PC-9 (cell line): ENCODE results near the gene SYF2. TPM values are rescaled to one million over a fixed set of nuclear protein-coding genes. Genes with fewer than 3 reads are reported as not detected.
"Not testable (repeated sequence)": the region's sequence is repeated elsewhere in the genome, so short reads cannot be mapped to it uniquely, and the experiment has no call there.

Source experiments
- BruUV-seq: library from RNA; stranded (reverse); fragments of 400-500 nt; replicated peaks from 2 replicates; lab custom pipeline; 2021; lab: Mats Ljungman, UMichigan
- CTCF ChIA-PET: fragments of 300-600 bp; sonication (Branson Sonifier 250); formaldehyde crosslinking; loops from one replicate; lab custom pipeline; 2022; ENCODE audit warnings: antibody characterized with exemption; lab: Charles Lee
- POLR2A ChIA-PET: fragments of 300-600 bp; sonication (Branson Sonifier 250); formaldehyde crosslinking; loops from one replicate; lab custom pipeline; 2022; ENCODE audit warnings: antibody characterized with exemption; ENCODE audit not compliant: unreplicated experiment; lab: Charles Lee
- DNase-seq, 2 experiments: peaks; one replicate each; pipeline versions ENCODE4 v3.0.0 to v3.0.0-alpha.2; 2015 to 2022; ENCODE audit warnings: mixed read lengths in 1 of 2
- H2AFZ ChIP-seq: fragments of 200-600 bp; sonication (generic); 2 replicates; pipeline ENCODE4 v1.8.1; 2017; ENCODE audit warnings: antibody characterized with exemption
- H3F3A ChIP-seq: fragments of 200-600 bp; sonication (generic); 2 replicates; pipeline ENCODE4 v1.8.1; 2017; ENCODE audit warnings: antibody characterized with exemption, mild to moderate bottlenecking, low read depth; ENCODE audit not compliant: insufficient read depth
- H3K27ac ChIP-seq: fragments of 200-600 bp; sonication (generic); 2 replicates; pipeline ENCODE4 v1.6.1; 2016; ENCODE audit warnings: mixed run types
- H3K27me3 ChIP-seq: fragments of 200-600 bp; sonication (generic); 2 replicates; pipeline ENCODE4 v1.6.1; 2016; ENCODE audit warnings: low read depth, mixed run types; ENCODE audit not compliant: insufficient read depth
- H3K36me3 ChIP-seq: fragments of 200-600 bp; sonication (generic); 2 replicates; pipeline ENCODE4 v1.6.1; 2016; ENCODE audit warnings: low read depth, mixed run types
- H3K4me1 ChIP-seq: fragments of 200-600 bp; sonication (generic); replicated peaks from 2 replicates; pipeline ENCODE4 v1.6.1; 2016; ENCODE audit warnings: mixed run types; ENCODE audit not compliant: insufficient read depth
- H3K4me2 ChIP-seq: fragments of 200-600 bp; sonication (generic); 2 replicates; pipeline ENCODE4 v1.6.1; 2017; ENCODE audit warnings: mixed run types
- H3K4me3 ChIP-seq: fragments of 200-600 bp; sonication (generic); 2 replicates; pipeline ENCODE4 v1.6.1; 2016; ENCODE audit warnings: mixed run types
- H3K79me2 ChIP-seq: fragments of 200-600 bp; sonication (generic); 2 replicates; pipeline ENCODE4 v1.6.1; 2017; ENCODE audit warnings: low read depth, mixed run types
- H3K9me2 ChIP-seq: fragments of 200-600 bp; sonication (generic); 2 replicates; pipeline ENCODE4 v1.8.1; 2017; ENCODE audit warnings: mild to moderate bottlenecking; ENCODE audit not compliant: insufficient read depth
- H3K9me3 ChIP-seq: fragments of 200-600 bp; sonication (generic); 2 replicates; pipeline ENCODE4 v1.8.1; 2016; ENCODE audit warnings: low read depth; ENCODE audit not compliant: insufficient read depth
- H4K20me1 ChIP-seq: fragments of 200-600 bp; sonication (generic); 2 replicates; pipeline ENCODE4 v1.8.1; 2017; ENCODE audit not compliant: insufficient read depth
- CTCF ChIP-seq: fragments of 200-600 bp; sonication (generic); conservative IDR thresholded peaks from 2 replicates; pipeline ENCODE4 v1.6.1; 2017; ENCODE audit warnings: mixed run types, antibody characterized with exemption, mild to moderate bottlenecking, moderate library complexity
- EZH2 ChIP-seq: fragments of 200-600 bp; sonication (generic); IDR thresholded peaks from 2 replicates; pipeline ENCODE4 v1.8.0; 2017; ENCODE audit warnings: antibody characterized with exemption, low read depth
- intact Hi-C: fragments of 100-400 bp; cut with micrococcal nuclease; formaldehyde crosslinking; loops from one replicate; pipeline ENCODE4 v1.10.0; 2022; ENCODE audit not compliant: unreplicated experiment
- total RNA-seq: library from RNA; stranded (reverse); gene quantifications from 2 replicates; pipeline ENCODE4 v1.2.3, GENCODE V29; 2021

Gene SYF2
- total RNA-seq, 1 experiment from 2014 or later = 48.1 TPM

DNA sequence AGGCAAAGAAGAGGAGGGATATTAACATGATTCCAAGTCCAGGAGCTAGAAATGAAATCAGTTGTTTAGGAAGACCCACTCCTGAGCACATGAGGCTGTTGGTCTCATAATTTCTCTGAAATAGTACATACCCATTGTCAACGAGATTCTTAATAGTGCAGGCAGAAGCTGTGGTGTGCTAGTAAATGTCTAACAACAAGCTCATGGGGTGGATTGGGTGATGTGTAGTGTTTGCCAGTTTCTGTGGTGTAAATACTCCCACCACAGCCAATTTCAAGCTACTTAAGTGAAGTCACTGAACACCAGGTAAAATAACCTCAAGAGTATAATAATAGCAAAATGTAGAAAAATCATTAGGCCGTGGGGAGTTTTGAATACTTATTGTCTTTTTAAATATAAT, 42.0 kb downstream of the SYF2 start:
- H2AFZ ChIP-seq = no peak overlapping the region

DNA sequence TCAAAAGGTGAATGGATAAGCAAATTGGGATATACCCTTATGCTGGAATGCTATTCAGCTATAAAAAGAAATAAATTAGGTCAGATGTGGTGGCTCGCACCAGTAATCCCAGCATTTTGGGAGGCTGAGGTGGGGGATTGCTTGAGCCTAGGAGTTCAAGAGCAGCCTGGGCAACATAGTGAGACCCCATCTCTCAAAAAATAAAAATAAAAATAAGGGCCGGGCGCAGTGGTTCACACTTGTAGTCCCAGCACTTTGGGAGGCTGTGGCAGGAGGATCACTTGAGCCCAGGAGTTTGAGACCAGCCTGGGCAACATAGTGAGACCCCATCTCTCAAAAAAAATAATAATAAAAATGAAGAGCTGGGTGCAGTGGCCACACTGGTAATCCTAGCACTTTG, 44.4 kb downstream of the SYF2 start:
- H3K36me3 ChIP-seq, H3K27me3 ChIP-seq, H3K27ac ChIP-seq, H3K4me1 ChIP-seq, intact Hi-C loops, H2AFZ ChIP-seq, CTCF ChIA-PET, POLR2A ChIA-PET, H4K20me1 ChIP-seq, H3F3A ChIP-seq, H3K9me3 ChIP-seq, H3K79me2 ChIP-seq, H3K4me3 ChIP-seq, DNase-seq, H3K9me2 ChIP-seq, BruUV-seq, H3K4me2 ChIP-seq: not testable (repeated sequence)

More for the DNA sequence above, 42.0 kb downstream of the SYF2 start:
- no peaks in the 10 kb centered on the region for H3K9me2 ChIP-seq
- H4K20me1 ChIP-seq = no peaks in the 10 kb centered on the region
- POLR2A ChIA-PET = interaction anchor here (0.5 kb wide), 1 partner anchor 1217 kb away, joined by 14 read pairs; no protein-coding TSS in a partner anchor
- TF ChIP-seq EZH2 (no peak), CTCF (no peak)
- H3K27me3 ChIP-seq = peaks cover 4% of the 10 kb centered on the region; the same call in 1 of the 2 replicates
- H3K36me3 ChIP-seq = no peaks in the 10 kb centered on the region
- H3K9me3 ChIP-seq = no peaks in the 10 kb centered on the region
- no peak overlapping the region for H3K4me2 ChIP-seq
- no peaks in the 10 kb centered on the region for H3K4me1 ChIP-seq
- CTCF ChIA-PET = no interaction called here
- BruUV-seq = no TSS peak
- intact Hi-C loops = no loop called here
- DNase-seq = no peak
- no peaks in the 10 kb centered on the region for H3K79me2 ChIP-seq
- no peak overlapping the region for H3K4me3 ChIP-seq
- H3F3A ChIP-seq = no peaks in the 10 kb centered on the region
- no peak overlapping the region for H3K27ac ChIP-seq

- CTCF ChIA-PET = no interaction called here
- BruUV-seq = no TSS peak
- TF ChIP-seq EZH2 (no peak), CTCF (no peak)
- no peaks in the 10 kb centered on the region for H3K9me3 ChIP-seq
- H3F3A ChIP-seq = no peaks in the 10 kb centered on the region
- H3K79me2 ChIP-seq = no peaks in the 10 kb centered on the region
- no peaks in the 10 kb centered on the region for H3K36me3 ChIP-seq
- no peak overlapping the region for H3K27ac ChIP-seq
- no peak overlapping the region for H2AFZ ChIP-seq
- no peaks in the 10 kb centered on the region for H3K27me3 ChIP-seq
- H4K20me1 ChIP-seq = no peaks in the 10 kb centered on the region
- no peak overlapping the region for H3K4me3 ChIP-seq
- intact Hi-C loops = no loop called here
- H3K4me1 ChIP-seq = no peaks in the 10 kb centered on the region
- DNase-seq = no peak
- POLR2A ChIA-PET = no interaction called here
- H3K4me2 ChIP-seq = no peak overlapping the region
- no peaks in the 10 kb centered on the region for H3K9me2 ChIP-seq
These were observed 45.2 kb downstream of the SYF2 start for GRCh38 chr1:25187077-25187476.
